HG02678 (cell line): Measurements from ENCODE around the gene PRUNE2.
"Not testable (repeated sequence)": the region's sequence is repeated elsewhere in the genome, so short reads cannot be mapped to it uniquely, and the experiment has no call there.

Experiments used
- ATAC-seq: cut with Tn5 transposase; IDR thresholded peaks from one replicate; pipeline ENCODE4 v1.9.1; 2021; ENCODE audit warnings: mild to moderate bottlenecking, moderate library complexity; ENCODE audit not compliant: unreplicated experiment

Gene PRUNE2

GRCh38 chr9:76876098-76876497, 29.8 kb downstream of the PRUNE2 start:
- ATAC-seq = no peak

GRCh38 chr9:76873821-76874220, 32.1 kb downstream of the PRUNE2 start:
- no peak for ATAC-seq

- no peak for ATAC-seq
Measured at GRCh38 chr9:76873056-76873792, 32.7 kb downstream of the PRUNE2 start.

- no peak for ATAC-seq
Measured at GRCh38 chr9:76868897-76869296, 37.0 kb downstream of the PRUNE2 start.

GRCh38 chr9:76866689-76867088, 39.2 kb downstream of the PRUNE2 start:
- no peak for ATAC-seq

- ATAC-seq = no peak
Measured at GRCh38 chr9:76863832-76864231, 42.1 kb downstream of the PRUNE2 start.

GRCh38 chr9:76859860-76860259, 46.1 kb downstream of the PRUNE2 start:
- ATAC-seq = no peak

GRCh38 chr9:76858248-76858647, 47.7 kb downstream of the PRUNE2 start:
- ATAC-seq = not testable (repeated sequence)

- ATAC-seq = no peak
Measured at GRCh38 chr9:76856016-76856415, 49.9 kb downstream of the PRUNE2 start.

- ATAC-seq = no peak
Measured at GRCh38 chr9:76855015-76855414, 50.9 kb downstream of the PRUNE2 start.

GRCh38 chr9:76852026-76852425, 53.9 kb downstream of the PRUNE2 start:
- ATAC-seq = no peak

GRCh38 chr9:76846297-76846696, 59.6 kb downstream of the PRUNE2 start:
- ATAC-seq = no peak

GRCh38 chr9:76845254-76845653, 60.7 kb downstream of the PRUNE2 start:
- no peak for ATAC-seq

GRCh38 chr9:76835571-76836283, 70.2 kb downstream of the PRUNE2 start:
- ATAC-seq = no peak

- no peak for ATAC-seq
Measured at GRCh38 chr9:76828447-76828846, 77.5 kb downstream of the PRUNE2 start.

- ATAC-seq = no peak
Measured at GRCh38 chr9:76827296-76828080, 78.4 kb downstream of the PRUNE2 start.

- no peak for ATAC-seq
Measured at GRCh38 chr9:76820431-76820830, 85.5 kb downstream of the PRUNE2 start.

- ATAC-seq = no peak
Measured at GRCh38 chr9:76818271-76818670, 87.6 kb downstream of the PRUNE2 start.

- no peak for ATAC-seq
Measured at GRCh38 chr9:76817489-76817888, 88.4 kb downstream of the PRUNE2 start.

- ATAC-seq = no peak
Measured at GRCh38 chr9:76812591-76812990, 93.3 kb downstream of the PRUNE2 start.

GRCh38 chr9:76810377-76810957, 95.4 kb downstream of the PRUNE2 start:
- peak; percentile 79 for ATAC-seq
